GM12872 (cell line): ENCODE data around the gene WDR17.
A peak's percentile ranks its signal among the peaks of the same experiment; 100 is the strongest.

Experiments used
- CTCF ChIP-seq: IDR thresholded peaks from 3 replicates; pipeline ENCODE4 v1.5.1; 2011; ENCODE audit warnings: low read depth, mild to moderate bottlenecking, low read length, moderate library complexity; ENCODE audit not compliant: insufficient read depth

The WDR17 gene

GRCh38 chr4:176189891-176190795 is 124.5 kb downstream of the WDR17 start:
- TF ChIP-seq CTCF: no peak

GRCh38 chr4:176191974-176192373 is 126.3 kb downstream of the WDR17 start:
- peak; percentile 12; the same call in 1 of the 3 replicates for TF ChIP-seq CTCF

GRCh38 chr4:176193126-176193525 is 127.5 kb downstream of the WDR17 start:
- TF ChIP-seq CTCF: no peak

GRCh38 chr4:176193938-176194337 is 128.3 kb downstream of the WDR17 start:
- no peak for TF ChIP-seq CTCF

- no peak for TF ChIP-seq CTCF
These were observed 129.7 kb downstream of the WDR17 start, which contains the start of gene SPATA4 for GRCh38 chr4:176195184-176195978. SPATA4 (minus strand) TSS chr4:176195585; CDS start chr4:176195562, 23 bp downstream.

- TF ChIP-seq CTCF: no peak
These were observed 132.8 kb downstream of the WDR17 start for GRCh38 chr4:176198316-176198903.

GRCh38 chr4:176205299-176205698 is 139.7 kb downstream of the WDR17 start:
- no peak for TF ChIP-seq CTCF
